ENCODE measurements around the gene MAFB. TPM values are rescaled to one million over a fixed set of nuclear protein-coding genes. Genes with fewer than 3 reads are reported as not detected.
A peak's percentile ranks its signal among the peaks of the same experiment; 100 is the strongest.
"Not testable (repeated sequence)": the region's sequence is repeated elsewhere in the genome, so short reads cannot be mapped to it uniquely, and the experiment has no call there.

The MAFB gene
- 22.5 TPM for total RNA-seq

- DNase-seq (ENCODE audit: low spot score), result peak; percentile 94
Measured at GRCh38 chr20:40689100-40689942, at the start of gene MAFB. MAFB (minus strand) TSS chr20:40689236; CDS start chr20:40688850, 386 bp downstream.

- DNase-seq (ENCODE audit: low spot score), result not testable (repeated sequence)
Measured at GRCh38 chr20:40736468-40736867, 47.4 kb upstream of the MAFB start.

GRCh38 chr20:40728996-40729395 lies 40.0 kb upstream of the MAFB start:
- DNase-seq (ENCODE audit: low spot score), result no peak

- no peak for DNase-seq (ENCODE audit: low spot score)
Measured at GRCh38 chr20:40728470-40728869, 39.4 kb upstream of the MAFB start.

GRCh38 chr20:40727960-40728359 lies 38.9 kb upstream of the MAFB start:
- DNase-seq (ENCODE audit: low spot score), result no peak

- no peak for DNase-seq (ENCODE audit: low spot score)
Measured at GRCh38 chr20:40726776-40727175, 37.7 kb upstream of the MAFB start.

GRCh38 chr20:40724566-40724965 lies 35.5 kb upstream of the MAFB start:
- DNase-seq (ENCODE audit: low spot score), result no peak

- DNase-seq (ENCODE audit: low spot score), result no peak
Measured at GRCh38 chr20:40720826-40721225, 31.8 kb upstream of the MAFB start.

GRCh38 chr20:40720099-40720498 lies 31.1 kb upstream of the MAFB start:
- no peak for DNase-seq (ENCODE audit: low spot score)

GRCh38 chr20:40718982-40719729 lies 30.1 kb upstream of the MAFB start:
- no peak for DNase-seq (ENCODE audit: low spot score)

GRCh38 chr20:40718214-40718977 lies 29.4 kb upstream of the MAFB start:
- DNase-seq (ENCODE audit: low spot score), result no peak

- no peak for DNase-seq (ENCODE audit: low spot score)
Measured at GRCh38 chr20:40717343-40717865, 28.4 kb upstream of the MAFB start.

- no peak for DNase-seq (ENCODE audit: low spot score)
Measured at GRCh38 chr20:40715491-40715890, 26.5 kb upstream of the MAFB start.

GRCh38 chr20:40714916-40715315 lies 25.9 kb upstream of the MAFB start:
- DNase-seq (ENCODE audit: low spot score), result no peak

GRCh38 chr20:40714109-40714508 lies 25.1 kb upstream of the MAFB start:
- no peak for DNase-seq (ENCODE audit: low spot score)

- no peak for DNase-seq (ENCODE audit: low spot score)
Measured at GRCh38 chr20:40713508-40713907, 24.5 kb upstream of the MAFB start.

- no peak for DNase-seq (ENCODE audit: low spot score)
Measured at GRCh38 chr20:40711079-40711478, 22.0 kb upstream of the MAFB start.

GRCh38 chr20:40710603-40711002 lies 21.6 kb upstream of the MAFB start:
- DNase-seq (ENCODE audit: low spot score), result no peak

GRCh38 chr20:40706977-40707582 lies 18.0 kb upstream of the MAFB start:
- no peak for DNase-seq (ENCODE audit: low spot score)

- DNase-seq (ENCODE audit: low spot score), result no peak
Measured at GRCh38 chr20:40705413-40705812, 16.4 kb upstream of the MAFB start.

GRCh38 chr20:40704828-40705227 lies 15.8 kb upstream of the MAFB start:
- DNase-seq (ENCODE audit: low spot score), result no peak
